GM19324 (cell line): ENCODE measurements around the gene ARL5A.

Experiments
- ATAC-seq: cut with Tn5 transposase; IDR thresholded peaks from one replicate; pipeline ENCODE4 v1.9.1; 2021; ENCODE audit warnings: mild to moderate bottlenecking, moderate library complexity; ENCODE audit not compliant: unreplicated experiment, low FRiP score

Gene ARL5A

DNA sequence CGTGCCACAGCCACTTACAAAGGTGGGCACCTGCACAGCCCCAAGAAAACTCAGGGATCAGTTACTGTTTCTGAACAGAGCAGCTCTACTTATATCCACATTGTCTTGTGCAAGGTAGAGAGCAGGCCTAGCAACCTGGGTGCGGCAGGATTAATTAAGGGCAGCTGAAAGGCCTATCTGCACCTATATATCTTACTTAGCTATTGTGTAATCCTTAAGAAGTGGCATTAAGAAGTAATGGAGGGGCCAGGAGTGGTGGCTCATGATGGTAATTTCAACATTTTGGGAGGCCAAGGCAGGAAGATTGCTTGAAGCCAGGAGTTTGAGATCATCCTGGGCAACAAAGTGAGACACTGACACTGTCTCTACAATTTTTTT, 12.8 kb upstream of the ARL5A start:
- ATAC-seq, result peak; percentile 4

DNA sequence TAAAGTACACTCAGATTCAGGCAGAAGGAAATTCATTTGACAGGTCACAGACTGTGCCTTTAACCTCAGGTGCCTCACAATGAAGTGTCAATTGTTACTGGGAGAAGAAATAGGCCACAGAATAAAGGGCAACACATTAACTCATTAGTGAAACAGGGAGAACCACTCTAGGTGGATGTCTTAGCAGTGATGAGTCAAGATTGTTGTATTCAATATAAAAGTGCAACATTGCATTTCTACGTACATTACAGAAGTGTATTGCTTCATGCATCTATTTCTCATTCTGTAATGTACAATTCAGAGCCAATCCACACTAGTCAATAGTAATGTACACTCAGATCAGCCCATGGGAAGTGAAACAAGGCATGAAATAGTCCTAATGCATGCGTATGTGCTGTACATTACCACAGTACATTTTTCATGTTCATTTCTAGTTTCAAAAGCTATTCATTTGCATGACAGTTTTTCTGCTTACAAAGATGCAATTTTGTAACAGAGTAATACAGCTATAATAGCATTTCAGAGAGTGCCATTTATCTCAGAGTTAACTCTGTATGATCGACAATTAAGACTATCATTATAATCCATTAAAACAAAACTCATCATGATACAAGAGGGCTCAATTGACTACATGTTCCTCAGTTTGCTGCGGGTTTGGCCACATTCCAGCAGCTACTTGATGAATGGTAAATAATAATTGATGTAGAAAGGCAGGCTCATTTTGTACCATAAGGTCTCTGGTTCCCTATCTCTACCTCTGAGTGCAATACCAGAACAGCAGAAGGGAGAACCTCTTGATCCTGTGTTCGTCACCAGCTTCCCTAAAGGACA, 12.2 kb upstream of the ARL5A start:
- peak; percentile 95 for ATAC-seq

DNA sequence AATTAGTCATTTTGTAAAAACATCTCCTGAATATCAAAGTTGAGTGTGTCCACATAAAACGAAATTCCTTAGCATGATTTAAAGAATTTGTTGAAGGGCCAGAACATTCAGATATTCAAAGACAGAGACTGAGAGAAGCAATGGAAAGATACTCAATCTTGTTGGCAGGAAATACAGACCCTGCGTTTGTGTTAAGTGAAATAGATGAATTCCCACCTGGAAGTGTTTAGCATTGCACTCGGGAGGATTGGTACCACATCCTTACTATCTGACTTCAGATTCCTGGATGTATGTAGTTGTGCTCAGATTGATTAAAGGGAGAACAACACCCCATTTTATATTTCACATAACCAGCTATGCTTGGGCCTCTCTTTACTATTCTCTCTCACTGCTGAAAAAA, 9.7 kb upstream of the ARL5A start:
- ATAC-seq, result no peak

GRCh38 chr2:151833984-151834383, 5.8 kb upstream of the ARL5A start:
- no peak for ATAC-seq

- no peak for ATAC-seq
Observed at GRCh38 chr2:151830961-151831360, 2.7 kb upstream of the ARL5A start.

GRCh38 chr2:151828890-151829324, 686 bp upstream of the ARL5A start:
- ATAC-seq, result no peak

- ATAC-seq, result peak; percentile 25
Observed at GRCh38 chr2:151827564-151828142, 568 bp downstream of the ARL5A start.

DNA sequence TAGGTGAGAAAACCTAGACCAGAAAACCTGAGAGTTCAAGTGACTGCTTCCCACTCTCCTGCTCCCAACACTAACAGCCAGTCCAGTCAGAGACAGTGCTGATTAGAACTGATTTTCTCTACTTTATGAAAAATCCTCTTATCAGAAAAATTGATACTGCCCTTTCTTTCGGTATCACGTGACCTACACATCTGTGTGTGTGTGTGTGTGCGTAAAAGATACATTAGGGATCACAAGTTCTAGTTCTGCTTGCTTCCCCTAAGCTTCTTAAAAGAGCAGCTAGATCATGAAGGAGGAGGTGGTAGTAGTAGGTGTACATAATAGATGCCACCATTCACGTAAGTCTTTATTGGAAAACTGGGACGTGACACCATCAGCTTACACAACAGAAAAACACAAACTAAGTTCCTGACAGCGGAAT, 1.5 kb downstream of the ARL5A start:
- no peak for ATAC-seq

DNA sequence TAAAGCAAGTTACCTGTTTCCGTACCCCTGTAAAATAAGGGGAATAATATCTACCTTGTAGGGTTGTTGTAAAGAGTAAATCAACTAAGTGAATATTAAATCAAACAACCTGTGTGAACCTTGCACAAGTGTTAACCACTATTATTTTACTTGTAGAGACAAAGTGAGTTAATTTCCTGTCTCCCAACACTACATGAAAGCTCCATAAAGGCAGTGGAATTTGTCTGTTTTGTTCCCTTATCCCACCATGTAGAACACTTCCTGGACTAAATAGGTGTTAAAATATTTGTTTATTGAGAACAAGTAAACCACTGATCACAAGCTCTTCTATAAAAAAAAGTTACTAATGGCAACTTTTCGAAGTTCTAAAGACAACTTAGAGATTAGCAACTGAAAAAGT, 3.3 kb downstream of the ARL5A start:
- no peak for ATAC-seq

- no peak for ATAC-seq
Observed at GRCh38 chr2:151823651-151824050, 4.6 kb downstream of the ARL5A start.

DNA sequence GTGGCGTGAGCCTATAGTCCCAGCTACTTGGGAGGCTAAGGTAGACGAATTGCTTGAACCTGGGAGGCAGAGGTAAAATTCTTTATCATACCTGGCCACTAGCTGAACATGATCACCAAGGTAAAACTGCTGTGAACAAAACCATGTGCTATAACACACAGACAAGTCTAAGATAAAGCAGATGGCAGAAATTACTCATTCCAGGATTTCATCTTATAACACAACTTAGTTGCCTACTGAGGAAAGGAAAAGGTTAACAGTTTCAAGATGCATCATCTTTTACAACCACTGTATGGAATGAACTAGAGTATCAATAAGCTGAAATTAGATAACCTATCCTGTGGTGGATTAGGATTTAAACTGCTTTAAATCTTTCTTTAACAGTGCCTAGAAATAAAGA, 8.3 kb downstream of the ARL5A start:
- ATAC-seq, result no peak

- no peak for ATAC-seq
Observed at GRCh38 chr2:151817929-151818328, 10.3 kb downstream of the ARL5A start.

- no peak for ATAC-seq
Observed at GRCh38 chr2:151816843-151817242, 11.4 kb downstream of the ARL5A start.

DNA sequence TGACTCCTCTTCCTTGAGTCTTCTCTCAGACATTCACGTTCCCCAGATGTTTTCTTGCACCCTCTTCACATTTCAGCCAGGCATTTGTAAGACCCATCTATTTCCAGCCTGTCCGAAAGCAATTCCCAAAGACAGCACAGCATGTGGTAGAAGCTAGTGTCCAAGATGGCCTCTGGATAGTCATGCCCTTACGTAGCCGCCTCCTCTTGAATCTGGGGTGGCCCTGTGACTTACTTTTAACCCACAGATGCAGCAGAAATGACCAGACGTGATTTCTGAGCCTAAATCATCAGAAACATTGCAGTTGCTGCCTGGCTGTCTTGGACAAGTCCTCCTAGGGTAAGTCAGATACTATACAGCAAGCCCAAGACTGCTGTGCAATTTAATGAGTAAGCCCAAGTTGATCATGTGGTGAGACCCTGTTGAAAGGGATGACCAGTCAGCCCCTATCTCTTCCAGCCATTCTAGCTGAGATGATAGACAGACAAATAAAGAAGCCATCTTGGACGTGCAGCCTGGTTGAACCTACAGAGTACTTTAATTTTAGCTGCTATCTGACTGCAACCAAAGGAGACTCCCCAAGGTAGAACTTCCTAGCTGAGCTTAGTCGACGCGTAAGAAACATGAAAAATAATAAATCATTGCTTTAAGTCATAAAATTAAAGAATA, 12.3 kb downstream of the ARL5A start:
- no peak for ATAC-seq

- no peak for ATAC-seq
Observed at GRCh38 chr2:151810489-151810888, 17.7 kb downstream of the ARL5A start.

DNA sequence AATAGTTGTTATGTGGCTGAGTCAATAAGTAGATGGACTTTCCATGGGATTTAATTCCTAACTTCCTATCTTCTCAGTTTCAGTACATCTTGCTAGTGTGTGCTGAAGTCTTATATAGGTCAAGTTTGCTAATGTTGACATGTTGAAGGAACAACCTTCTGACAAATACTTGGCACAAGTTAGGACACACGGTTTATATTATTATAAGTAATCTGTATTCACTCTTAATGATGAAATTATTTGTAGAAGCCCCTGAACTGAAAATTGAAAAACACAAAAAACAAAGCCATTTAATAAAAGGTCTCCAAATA, 19.2 kb downstream of the ARL5A start:
- ATAC-seq, result no peak

DNA sequence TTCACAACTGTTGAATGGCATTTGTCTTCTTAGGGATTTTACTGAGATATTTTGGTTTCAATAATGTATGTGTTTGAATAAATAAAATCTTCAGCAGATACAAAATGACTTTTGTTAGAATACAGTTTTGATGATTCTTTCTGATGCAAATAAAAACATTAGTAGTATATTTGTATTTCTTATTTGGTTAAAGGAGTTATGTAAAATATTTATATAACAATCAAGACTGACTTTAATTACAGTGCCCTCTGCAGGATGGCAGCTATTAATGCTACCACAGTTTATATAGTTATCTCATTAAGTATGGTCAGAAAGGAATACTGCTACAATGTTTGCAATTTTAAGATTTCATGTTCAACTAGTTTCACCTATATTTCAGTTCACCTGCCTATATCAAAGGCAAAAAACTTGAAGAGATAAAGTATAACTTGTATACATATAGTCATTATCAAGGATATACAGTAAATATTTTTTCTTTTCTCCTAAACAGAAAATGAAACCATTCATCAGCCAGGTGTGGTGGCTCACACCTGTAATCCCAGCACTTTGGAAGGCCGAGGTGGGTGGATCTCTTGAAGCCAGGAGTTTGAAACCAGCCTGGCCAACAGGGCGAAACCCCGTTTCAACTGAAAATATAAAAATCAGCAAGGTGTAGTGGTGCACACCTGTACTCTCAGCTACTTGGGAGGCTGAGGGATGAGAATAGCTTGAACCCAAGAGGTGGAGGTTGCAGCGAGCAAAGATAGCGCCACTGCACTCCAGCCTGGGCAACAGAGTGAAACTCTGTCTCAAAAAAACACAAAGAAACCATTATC, 19.8 kb downstream of the ARL5A start:
- ATAC-seq, result no peak

- no peak for ATAC-seq
Observed at GRCh38 chr2:151805961-151806360, 22.3 kb downstream of the ARL5A start.

DNA sequence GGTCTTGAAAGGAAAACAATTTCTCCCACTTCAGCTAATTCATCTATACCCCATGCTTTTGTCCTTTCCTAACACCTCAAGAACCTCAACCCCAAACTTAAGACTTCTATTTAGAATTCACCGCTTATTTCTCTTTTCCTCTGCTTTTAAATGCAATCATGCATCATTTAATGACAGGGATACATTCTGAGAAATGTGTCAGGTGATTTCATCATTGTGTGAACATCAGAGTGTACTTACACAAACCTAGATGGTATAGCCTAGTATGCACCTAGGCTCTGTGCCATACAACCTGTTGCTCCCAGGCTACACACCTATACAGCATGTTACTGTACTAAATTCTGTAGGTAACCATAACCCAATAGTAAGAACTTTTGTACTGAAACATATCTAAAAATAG, 22.9 kb downstream of the ARL5A start:
- no peak for ATAC-seq

GRCh38 chr2:151803811-151804210, 24.4 kb downstream of the ARL5A start:
- no peak for ATAC-seq

DNA sequence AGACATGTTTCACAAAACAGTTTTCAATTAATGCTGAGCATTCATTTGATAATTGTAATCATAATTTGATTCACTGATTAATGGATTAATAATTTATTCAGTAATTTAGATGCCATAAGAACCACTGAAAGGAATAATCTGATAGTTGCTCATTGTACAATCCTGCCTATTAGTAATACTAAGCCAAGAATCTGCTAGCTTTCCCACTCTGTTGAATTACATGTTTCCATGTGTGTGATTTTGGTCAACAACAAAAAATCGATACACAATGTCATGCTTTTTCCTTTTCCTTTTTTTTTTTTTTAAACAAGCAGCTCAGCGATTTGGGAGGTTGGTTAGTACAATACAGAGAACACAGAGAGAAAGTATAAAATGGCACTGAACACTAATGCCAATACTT, 25.9 kb downstream of the ARL5A start:
- ATAC-seq, result no peak
